Kidney (tissue), 14 donors: Measurements from ENCODE around the gene PSTPIP2. TPM values are rescaled to one million over a fixed set of nuclear protein-coding genes. Genes with fewer than 3 reads are reported as not detected.

Experiments used
- DNase-seq, 5 donors: peaks; one replicate each; pipeline ENCODE4 v3.0.0-alpha.2; 2013 to 2020
- FAIRE-seq: peaks from 2 replicates; lab custom pipeline; 2012; peaks lifted over from hg19 to GRCh38; lab: Jason Lieb, UNC
- H3K27ac ChIP-seq, 2 donors: one replicate each; pipeline ENCODE4 v1.7.0; 2013; ENCODE audit warnings: low read depth in 2 of 2, low read length in 2 of 2, inconsistent platforms in 1 of 2
- H3K27me3 ChIP-seq: one replicate; pipeline ENCODE4 v1.7.1; 2013; ENCODE audit warnings: low read length, inconsistent platforms; ENCODE audit not compliant: control insufficient read depth, insufficient read depth
- H3K36me3 ChIP-seq, 3 donors: one replicate each; pipeline versions ENCODE4 v1.7.0 to v1.7.1; 2013; ENCODE audit warnings: low read length in 3 of 3, control low read depth in 1 of 3, inconsistent platforms in 1 of 3; ENCODE audit not compliant: insufficient read depth in 3 of 3, control insufficient read depth in 2 of 3
- H3K4me1 ChIP-seq, 3 donors: one replicate each; pipeline versions ENCODE4 v1.7.0 to v1.7.1; 2013; ENCODE audit warnings: low read length in 3 of 3, inconsistent platforms in 1 of 3, low read depth in 1 of 3; ENCODE audit not compliant: control insufficient read depth in 2 of 3, insufficient read depth in 2 of 3
- H3K4me3 ChIP-seq, 3 donors: one replicate each; pipeline versions ENCODE4 v1.7.0 to v1.8.1; 2013; ENCODE audit warnings: low read length in 3 of 3, control low read depth in 1 of 3, inconsistent platforms in 1 of 3
- H3K9ac ChIP-seq, 3 donors: one replicate each; pipeline versions ENCODE4 v1.7.0 to v1.7.1; 2013; ENCODE audit warnings: low read length in 3 of 3, control low read depth in 1 of 3, inconsistent platforms in 1 of 3
- H3K9me3 ChIP-seq, 3 donors: one replicate each; pipeline versions ENCODE4 v1.7.0 to v1.7.1; 2013; ENCODE audit warnings: low read length in 3 of 3, control low read depth in 1 of 3, inconsistent platforms in 1 of 3; ENCODE audit not compliant: control insufficient read depth in 2 of 3, insufficient read depth in 1 of 3
- CTCF ChIP-seq: IDR thresholded peaks from 3 replicates; pipeline ENCODE4 v1.5.1; 2012; ENCODE audit warnings: mild to moderate bottlenecking, moderate library complexity, borderline replicate concordance; ENCODE audit not compliant: insufficient read depth; ENCODE audit errors: extremely low read depth
- intact Hi-C: fragments of 100-400 bp; cut with DNase I; formaldehyde crosslinking; loops from one replicate; pipeline ENCODE4 v1.11.1; 2022
- polyA plus RNA-seq: library from polyadenylated mRNA; stranded (reverse); fragments of 350-450 nt; fragmentation: Illumina TruSeq; extraction: RNeasy Lipid Tissue Mini Kit (QIAGEN cat#74804); gene quantifications from one replicate; pipeline ENCODE4 v1.2.3, GENCODE V29; 2014; ENCODE audit warnings: low read depth, low replicate concordance; ENCODE audit not compliant: insufficient read depth
- total RNA-seq: library from RNA; stranded (reverse); fragmentation: NEBNext Ultra II Directional; extraction: Animal tissue kit (Norgen Biotek cat#: 25700); gene quantifications from one replicate; pipeline ENCODE4 v1.2.1, GENCODE V29; 2021
- donor health status: control.
- donor health status: control.
- donor health status: control.
- donor health status: control.
- donor health status: control.
- donor health status: DM: yes; HTN: yes; CAD: no.
- donor health status: Normal renal cell carcinoma (clear cell type).

The PSTPIP2 gene
- total and polyA plus RNA-seq, 2 donors from 2014 or later, result 1.3 to 11.1 TPM

GRCh38 chr18:46002934-46003333 lies 69.1 kb downstream of the PSTPIP2 start:
- Histone ChIP-seq H3K27ac (no peak overlapping the region), H3K9me3 (peaks cover 0 to 3% (median 0%) of the 10 kb centered on the region in 3 donors), H3K4me3 (no peak overlapping the region), H3K36me3 (no peaks in the 10 kb centered on the region), H3K4me1 (no peaks in the 10 kb centered on the region), H3K27me3 (no peaks in the 10 kb centered on the region), H3K9ac (no peak overlapping the region)
- TF ChIP-seq CTCF, result no peak
- FAIRE-seq (no peak), DNase-seq (no peak)
- intact Hi-C loops, result no loop called here

GRCh38 chr18:46001892-46002291 lies 70.2 kb downstream of the PSTPIP2 start:
- DNase-seq (no peak), FAIRE-seq (no peak)
- intact Hi-C loops, result no loop called here
- H3K36me3 ChIP-seq, result no peaks in the 10 kb centered on the region
- H3K4me1 ChIP-seq, result no peaks in the 10 kb centered on the region
- peaks cover 0 to 3% (median 0%) of the 10 kb centered on the region in 3 donors for H3K9me3 ChIP-seq
- H3K4me3 ChIP-seq, result no peak overlapping the region
- no peak overlapping the region for H3K9ac ChIP-seq
- no peak for TF ChIP-seq CTCF
- H3K27ac ChIP-seq, result no peak overlapping the region
- H3K27me3 ChIP-seq, result no peaks in the 10 kb centered on the region

GRCh38 chr18:46001074-46001473 lies 71.0 kb downstream of the PSTPIP2 start:
- no peak overlapping the region for H3K9ac ChIP-seq
- no peak for FAIRE-seq
- H3K4me3 ChIP-seq, result no peak overlapping the region
- H3K27me3 ChIP-seq, result no peaks in the 10 kb centered on the region
- no peaks in the 10 kb centered on the region for H3K36me3 ChIP-seq
- H3K4me1 ChIP-seq, result no peaks in the 10 kb centered on the region
- H3K9me3 ChIP-seq, result peaks cover 0 to 3% (median 0%) of the 10 kb centered on the region in 3 donors
- no peak for DNase-seq
- intact Hi-C loops, result no loop called here
- TF ChIP-seq CTCF, result no peak
- H3K27ac ChIP-seq, result no peak overlapping the region

GRCh38 chr18:45999536-45999935 lies 72.5 kb downstream of the PSTPIP2 start:
- no peak for DNase-seq
- TF ChIP-seq CTCF, result no peak
- Histone ChIP-seq H3K27me3 (no peaks in the 10 kb centered on the region), H3K4me3 (no peak overlapping the region), H3K36me3 (no peaks in the 10 kb centered on the region), H3K4me1 (no peaks in the 10 kb centered on the region), H3K27ac (no peak overlapping the region), H3K9me3 (peaks cover 0 to 3% (median 0%) of the 10 kb centered on the region in 3 donors), H3K9ac (no peak overlapping the region)
- intact Hi-C loops, result no loop called here
- FAIRE-seq, result no peak
